Measurements from ENCODE around the gene AP5S1.

AP5S1 gene

DNA sequence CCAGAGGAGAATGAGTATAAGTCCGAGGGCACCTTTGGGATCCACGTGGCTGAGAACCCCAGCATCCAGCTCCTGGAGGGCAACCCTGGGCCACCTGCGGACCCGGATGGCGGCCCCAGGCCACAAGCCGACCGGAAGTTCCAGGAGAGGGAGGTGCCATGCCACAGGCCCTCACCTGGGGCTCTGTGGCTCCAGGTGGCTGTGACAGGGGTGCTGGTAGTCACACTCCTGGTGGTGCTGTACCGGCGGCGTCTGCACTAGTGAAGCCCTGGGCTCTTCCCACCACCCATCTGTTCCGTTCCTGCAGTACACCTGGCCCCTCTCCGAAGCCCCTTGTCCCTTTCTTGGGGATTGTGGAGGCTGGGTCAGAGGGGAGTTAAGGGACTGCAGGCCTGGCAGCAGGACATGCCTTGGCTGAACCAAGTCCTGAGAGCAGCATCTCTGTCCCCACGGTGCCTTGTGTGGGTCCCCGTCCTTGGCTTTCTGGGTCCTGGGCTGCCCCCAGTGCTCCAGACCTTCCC lies 45.6 kb downstream of the AP5S1 start:
- Histone ChIP-seq H3K27me3 (ENCODE audit: insufficient read depth, low read length, poor library complexity) (no peaks in the 10 kb centered on the region), H3K36me3 (ENCODE audit: insufficient read depth, low read length) (peaks cover 81% of the 10 kb centered on the region), H3K9me3 (ENCODE audit: insufficient read depth, low read length, severe bottlenecking) (no peaks in the 10 kb centered on the region), H3K4me1 (ENCODE audit: insufficient read depth, low read length) (no peaks in the 10 kb centered on the region), H3K4me2 (ENCODE audit: insufficient read depth, low read length) (no peak overlapping the region), H3K9ac (ENCODE audit: low read depth, low read length) (no peak overlapping the region), H3K4me3 (ENCODE audit: low read depth in 1 of 2, low read length in 2 of 2) (no peak overlapping the region), H2AFZ (ENCODE audit: low read depth, low read length) (no peak overlapping the region), H3K79me2 (ENCODE audit: insufficient read depth, low read length) (no peaks in the 10 kb centered on the region), H4K20me1 (ENCODE audit: insufficient read depth, low read length) (peaks cover 16% of the 10 kb centered on the region), H3K27ac (ENCODE audit: low read length) (no peak overlapping the region)
- TF ChIP-seq, protein P1, sequence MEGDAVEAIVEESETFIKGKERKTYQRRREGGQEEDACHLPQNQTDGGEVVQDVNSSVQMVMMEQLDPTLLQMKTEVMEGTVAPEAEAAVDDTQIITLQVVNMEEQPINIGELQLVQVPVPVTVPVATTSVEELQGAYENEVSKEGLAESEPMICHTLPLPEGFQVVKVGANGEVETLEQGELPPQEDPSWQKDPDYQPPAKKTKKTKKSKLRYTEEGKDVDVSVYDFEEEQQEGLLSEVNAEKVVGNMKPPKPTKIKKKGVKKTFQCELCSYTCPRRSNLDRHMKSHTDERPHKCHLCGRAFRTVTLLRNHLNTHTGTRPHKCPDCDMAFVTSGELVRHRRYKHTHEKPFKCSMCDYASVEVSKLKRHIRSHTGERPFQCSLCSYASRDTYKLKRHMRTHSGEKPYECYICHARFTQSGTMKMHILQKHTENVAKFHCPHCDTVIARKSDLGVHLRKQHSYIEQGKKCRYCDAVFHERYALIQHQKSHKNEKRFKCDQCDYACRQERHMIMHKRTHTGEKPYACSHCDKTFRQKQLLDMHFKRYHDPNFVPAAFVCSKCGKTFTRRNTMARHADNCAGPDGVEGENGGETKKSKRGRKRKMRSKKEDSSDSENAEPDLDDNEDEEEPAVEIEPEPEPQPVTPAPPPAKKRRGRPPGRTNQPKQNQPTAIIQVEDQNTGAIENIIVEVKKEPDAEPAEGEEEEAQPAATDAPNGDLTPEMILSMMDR (IDR thresholded peaks at IDR 0.05; ENCODE audit: borderline replicate concordance, extremely low read depth, low read length, poor library complexity, severe bottlenecking), result no peak
- TF ChIP-seq EZH2 (IDR thresholded peaks at IDR 0.05; ENCODE audit: borderline replicate concordance, low read depth, low read length, severe bottlenecking), result no peak
- no peak for DNase-seq
- ATAC-seq (ENCODE audit: insufficient read depth, low read depth), result no peak

DNA sequence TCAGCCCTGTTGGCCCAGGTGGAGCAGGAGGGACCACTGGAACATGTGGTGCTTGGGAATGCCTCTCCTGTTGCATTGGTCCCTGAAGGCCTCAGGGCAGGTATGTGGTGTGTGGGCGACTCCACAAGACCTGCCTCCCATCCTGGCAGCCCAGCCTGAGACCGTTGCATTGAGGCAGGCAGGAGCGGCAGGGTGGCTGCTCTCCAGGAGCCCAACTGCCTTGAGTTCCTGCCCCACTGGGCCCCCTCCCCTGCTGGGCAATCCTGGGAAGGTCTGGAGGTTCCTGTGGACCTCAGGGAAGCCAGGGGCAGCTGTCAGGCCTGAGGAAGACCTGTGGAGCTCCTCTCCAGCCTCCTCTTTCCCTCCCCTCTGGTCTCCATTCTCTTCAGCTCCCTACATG lies 46.1 kb downstream of the AP5S1 start:
- no peaks in the 10 kb centered on the region for H3K9me3 ChIP-seq (ENCODE audit: insufficient read depth, low read length, severe bottlenecking)
- TF ChIP-seq, protein P1 (IDR thresholded peaks at IDR 0.05; ENCODE audit: borderline replicate concordance, extremely low read depth, low read length, poor library complexity, severe bottlenecking), result no peak
- TF ChIP-seq EZH2 (IDR thresholded peaks at IDR 0.05; ENCODE audit: borderline replicate concordance, low read depth, low read length, severe bottlenecking), result no peak
- H3K27ac ChIP-seq (ENCODE audit: low read length), result no peak overlapping the region
- H3K36me3 ChIP-seq (ENCODE audit: insufficient read depth, low read length), result peaks cover 78% of the 10 kb centered on the region
- H3K9ac ChIP-seq (ENCODE audit: low read depth, low read length), result no peak overlapping the region
- H3K79me2 ChIP-seq (ENCODE audit: insufficient read depth, low read length), result no peaks in the 10 kb centered on the region
- H3K4me1 ChIP-seq (ENCODE audit: insufficient read depth, low read length), result no peaks in the 10 kb centered on the region
- H2AFZ ChIP-seq (ENCODE audit: low read depth, low read length), result no peak overlapping the region
- H3K4me3 ChIP-seq (ENCODE audit: low read depth in 1 of 2, low read length in 2 of 2), result no peak overlapping the region
- no peak overlapping the region for H3K4me2 ChIP-seq (ENCODE audit: insufficient read depth, low read length)
- H4K20me1 ChIP-seq (ENCODE audit: insufficient read depth, low read length), result peaks cover 16% of the 10 kb centered on the region
- ATAC-seq (ENCODE audit: insufficient read depth, low read depth) (no peak), DNase-seq (no peak)
- no peaks in the 10 kb centered on the region for H3K27me3 ChIP-seq (ENCODE audit: insufficient read depth, low read length, poor library complexity)

DNA sequence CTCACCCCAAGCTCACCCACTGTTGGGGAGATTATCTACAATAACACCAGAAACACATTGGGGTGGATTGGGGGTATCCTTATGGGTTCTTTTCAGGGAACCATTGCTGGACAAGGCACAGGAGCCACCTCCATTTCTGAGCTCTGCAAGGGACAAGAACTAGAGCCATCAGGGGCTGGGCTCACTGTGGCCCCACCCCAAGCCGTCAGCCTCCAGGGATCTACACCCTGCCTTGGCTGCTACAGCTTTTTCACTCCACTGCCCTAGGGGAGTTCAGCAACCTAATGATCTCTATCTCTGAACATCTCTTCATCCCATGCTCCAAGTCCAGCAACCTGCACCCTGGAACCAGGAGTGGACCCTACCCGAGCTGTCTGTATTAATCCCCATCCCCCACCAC lies 47.5 kb downstream of the AP5S1 start:
- Histone ChIP-seq H3K9ac (ENCODE audit: low read depth, low read length) (no peak overlapping the region), H3K9me3 (ENCODE audit: insufficient read depth, low read length, severe bottlenecking) (no peaks in the 10 kb centered on the region), H3K4me1 (ENCODE audit: insufficient read depth, low read length) (no peaks in the 10 kb centered on the region), H3K27me3 (ENCODE audit: insufficient read depth, low read length, poor library complexity) (no peaks in the 10 kb centered on the region), H3K36me3 (ENCODE audit: insufficient read depth, low read length) (peaks cover 76% of the 10 kb centered on the region), H4K20me1 (ENCODE audit: insufficient read depth, low read length) (peaks cover 16% of the 10 kb centered on the region), H3K4me2 (ENCODE audit: insufficient read depth, low read length) (no peak overlapping the region), H3K27ac (ENCODE audit: low read length) (no peak overlapping the region), H3K79me2 (ENCODE audit: insufficient read depth, low read length) (no peaks in the 10 kb centered on the region), H2AFZ (ENCODE audit: low read depth, low read length) (no peak overlapping the region), H3K4me3 (ENCODE audit: low read depth in 1 of 2, low read length in 2 of 2) (no peak overlapping the region)
- ATAC-seq (ENCODE audit: insufficient read depth, low read depth), result no peak
- DNase-seq, result no peak
- TF ChIP-seq, protein P1 (IDR thresholded peaks at IDR 0.05; ENCODE audit: borderline replicate concordance, extremely low read depth, low read length, poor library complexity, severe bottlenecking), result no peak
- no peak for TF ChIP-seq EZH2 (IDR thresholded peaks at IDR 0.05; ENCODE audit: borderline replicate concordance, low read depth, low read length, severe bottlenecking)

Measured in DND-41 (cell line).